IMR-90 (cell line): ENCODE data around the gene WDR89. TPM values are rescaled to one million over a fixed set of nuclear protein-coding genes. Genes with fewer than 3 reads are reported as not detected.

Experiments
- ATAC-seq: fragments of 200-7000 bp; cut with Tn5 transposase; 2 replicates; pipeline ENCODE4 v1.9.1; 2020; ENCODE audit warnings: low read depth, mild to moderate bottlenecking, moderate library complexity
- BruUV-seq: library from RNA; stranded (reverse); fragments of 400-500 nt; replicated peaks from 2 replicates; lab custom pipeline; 2021; lab: Mats Ljungman, UMichigan
- CTCF ChIA-PET: fragments of 300-600 bp; formaldehyde crosslinking; extraction: SDS; loops from one replicate; lab custom pipeline; 2021; ENCODE audit warnings: antibody characterized with exemption; lab: Yijun Ruan, JAX
- POLR2A ChIA-PET: fragments of 300-600 bp; sonication (Branson Sonifier 250); formaldehyde crosslinking; loops from one replicate; lab custom pipeline; 2022; ENCODE audit warnings: antibody characterized with exemption; ENCODE audit not compliant: unreplicated experiment; lab: Charles Lee
- DNase-seq: peaks from one replicate; pipeline ENCODE4 v3.0.0; 2013
- H2AFZ ChIP-seq: replicated peaks from 2 replicates; pipeline ENCODE3; 2013; ENCODE audit warnings: low read length, mild to moderate bottlenecking; ENCODE audit not compliant: poor library complexity
- H2AK5ac ChIP-seq: 2 replicates; pipeline ENCODE4 v1.6.1; 2013; ENCODE audit warnings: low read depth, low read length, inconsistent platforms
- H2AK9ac ChIP-seq: replicated peaks from 2 replicates; pipeline ENCODE3; 2013; ENCODE audit warnings: mild to moderate bottlenecking, low read depth, low read length, moderate library complexity; ENCODE audit not compliant: poor library complexity
- H2BK120ac ChIP-seq: 2 replicates; pipeline ENCODE4 v1.6.1; 2013; ENCODE audit warnings: low read depth, low read length, inconsistent platforms
- H2BK15ac ChIP-seq: 3 replicates; pipeline ENCODE4 v1.6.1; 2013; ENCODE audit warnings: low read depth, low read length, inconsistent platforms
- H2BK20ac ChIP-seq: 2 replicates; pipeline ENCODE4 v1.6.1; 2013; ENCODE audit warnings: low read depth, mild to moderate bottlenecking, inconsistent platforms, low read length, moderate library complexity
- H2BK5ac ChIP-seq: 2 replicates; pipeline ENCODE4 v1.6.1; 2013; ENCODE audit warnings: mild to moderate bottlenecking, low read depth, low read length, inconsistent platforms; ENCODE audit not compliant: poor library complexity, severe bottlenecking
- H3K14ac ChIP-seq: replicated peaks from 2 replicates; pipeline ENCODE4 v1.6.1; 2013; ENCODE audit warnings: low read depth, low read length, inconsistent platforms
- H3K18ac ChIP-seq: 2 replicates; pipeline ENCODE4 v1.6.1; 2013; ENCODE audit warnings: low read depth, low read length, control low read depth
- H3K23ac ChIP-seq: 2 replicates; pipeline ENCODE4 v1.6.1; 2013; ENCODE audit warnings: low read depth, low read length, inconsistent platforms
- H3K27ac ChIP-seq: 2 replicates; pipeline ENCODE4 v1.5.1; 2013; ENCODE audit warnings: mild to moderate bottlenecking, control low read depth, low read length; ENCODE audit not compliant: insufficient read depth
- H3K27me3 ChIP-seq: 2 replicates; pipeline ENCODE4 v1.6.1; 2013; ENCODE audit warnings: low read length; ENCODE audit not compliant: control insufficient read depth, insufficient read depth
- H3K36me3 ChIP-seq: 2 replicates; pipeline ENCODE4 v1.6.1; 2013; ENCODE audit warnings: low read length, mixed read lengths; ENCODE audit not compliant: control insufficient read depth, insufficient read depth
- H3K4ac ChIP-seq: 2 replicates; pipeline ENCODE4 v1.6.1; 2013; ENCODE audit warnings: low read depth, low read length, inconsistent platforms
- H3K4me1 ChIP-seq: 2 replicates; pipeline ENCODE4 v1.6.1; 2013; ENCODE audit warnings: low read length, mixed read lengths; ENCODE audit not compliant: control insufficient read depth, insufficient read depth
- H3K4me2 ChIP-seq: 2 replicates; pipeline ENCODE4 v1.6.1; 2013; ENCODE audit warnings: low read depth, mild to moderate bottlenecking, control low read depth, low read length, moderate library complexity
- H3K4me3 ChIP-seq: 2 replicates; pipeline ENCODE4 v1.5.1; 2013; ENCODE audit warnings: low read depth, mild to moderate bottlenecking, control low read depth, low read length, moderate library complexity; ENCODE audit not compliant: insufficient read depth
- H3K56ac ChIP-seq: 2 replicates; pipeline ENCODE4 v1.6.1; 2013; ENCODE audit warnings: low read length, inconsistent platforms; ENCODE audit not compliant: insufficient read depth; ENCODE audit errors: extremely low read depth
- H3K79me1 ChIP-seq, 2 experiments: 2 replicates each; pipeline ENCODE4 v1.6.1; 2013; ENCODE audit warnings: low read length in 2 of 2, inconsistent platforms in 1 of 2, low read depth in 1 of 2
- H3K9ac ChIP-seq: 2 replicates; pipeline ENCODE4 v1.6.1; 2013; ENCODE audit warnings: low read depth, low read length, control low read depth
- H3K9me1 ChIP-seq: 2 replicates; pipeline ENCODE4 v1.6.1; 2013; ENCODE audit warnings: low read length, inconsistent platforms; ENCODE audit not compliant: insufficient read depth
- H3K9me3 ChIP-seq: 2 replicates; pipeline ENCODE4 v1.6.1; 2013; ENCODE audit warnings: low read length; ENCODE audit not compliant: control insufficient read depth, insufficient read depth
- H4K20me1 ChIP-seq: 2 replicates; pipeline ENCODE4 v1.6.1; 2013; ENCODE audit warnings: low read length, inconsistent platforms; ENCODE audit not compliant: insufficient read depth
- H4K5ac ChIP-seq: 2 replicates; pipeline ENCODE4 v1.6.1; 2013; ENCODE audit warnings: mild to moderate bottlenecking, low read depth, low read length, control low read depth
- H4K8ac ChIP-seq, 2 experiments: 2 replicates each; pipeline ENCODE4 v1.6.1; 2013; ENCODE audit warnings: low read depth in 2 of 2, low read length in 2 of 2, control low read depth in 1 of 2, inconsistent platforms in 1 of 2
- H4K91ac ChIP-seq: 2 replicates; pipeline ENCODE4 v1.6.1; 2013; ENCODE audit warnings: low read depth, low read length, inconsistent platforms; ENCODE audit not compliant: insufficient read depth
- BHLHE40 ChIP-seq: fragments of 150-350 bp; IDR thresholded peaks from 2 replicates; pipeline ENCODE4 v1.6.1; 2016; ENCODE audit warnings: mild to moderate bottlenecking, low read depth, low read length
- CEBPB ChIP-seq: IDR thresholded peaks from 2 replicates; pipeline ENCODE4 v1.6.1; 2012; ENCODE audit warnings: low read depth, low read length, improper control_type of control experiment
- CHD1 ChIP-seq: IDR thresholded peaks from 2 replicates; pipeline ENCODE4 v1.6.1; 2012; ENCODE audit warnings: low read depth, low read length, improper control_type of control experiment
- ELK1 ChIP-seq: fragments of 150-350 bp; IDR thresholded peaks from 2 replicates; pipeline ENCODE4 v1.6.1; 2016; ENCODE audit warnings: low read depth, mild to moderate bottlenecking, low read length, moderate library complexity, borderline replicate concordance
- FOS ChIP-seq: fragments of 150-350 bp; IDR thresholded peaks from 2 replicates; pipeline ENCODE4 v1.6.1; 2016; ENCODE audit warnings: low read depth, low read length
- MAFK ChIP-seq: IDR thresholded peaks from 2 replicates; pipeline ENCODE4 v1.6.1; 2012; ENCODE audit warnings: low read depth, low read length, improper control_type of control experiment
- MAZ ChIP-seq: IDR thresholded peaks from 2 replicates; pipeline ENCODE4 v1.6.1; 2012; ENCODE audit warnings: low read depth, mild to moderate bottlenecking, low read length, improper control_type of control experiment, moderate library complexity, borderline replicate concordance
- MXI1 ChIP-seq: IDR thresholded peaks from 2 replicates; pipeline ENCODE4 v1.6.1; 2012; ENCODE audit warnings: low read depth, mild to moderate bottlenecking, low read length, moderate library complexity, borderline replicate concordance
- NFE2L2 ChIP-seq: fragments of 150-350 bp; IDR thresholded peaks from 2 replicates; pipeline ENCODE4 v1.6.1; 2016; ENCODE audit warnings: low read depth, mild to moderate bottlenecking, low read length
- POLR2A ChIP-seq: IDR thresholded peaks from 2 replicates; pipeline ENCODE4 v1.6.1; 2012; ENCODE audit warnings: mild to moderate bottlenecking, low read depth, low read length
- RAD21 ChIP-seq: IDR thresholded peaks from 2 replicates; pipeline ENCODE4 v1.6.1; 2012; ENCODE audit warnings: low read length, improper control_type of control experiment
- RCOR1 ChIP-seq: IDR thresholded peaks from 2 replicates; pipeline ENCODE4 v1.6.1; 2012; ENCODE audit warnings: mild to moderate bottlenecking, low read length, improper control_type of control experiment; ENCODE audit not compliant: insufficient replicate concordance
- SMC3 ChIP-seq: fragments of 150-350 bp; IDR thresholded peaks from 2 replicates; pipeline ENCODE4 v1.6.1; 2016; ENCODE audit warnings: low read depth, mild to moderate bottlenecking, antibody characterized with exemption, low read length, moderate library complexity
- WGBS, 2 experiments: methylation state at CpG; one replicate each; pipeline versions ENCODE4 v1.1.5 to v1.1.7; 2013; ENCODE audit warnings: missing lambda C conversion rate in 2 of 2; ENCODE audit not compliant: insufficient read length in 1 of 2; ENCODE audit errors: extremely low coverage in 2 of 2; 5-methylcytosine and 5-hydroxymethylcytosine counted together
- dilution Hi-C: fragments of 300-500 bp; cut with HindIII; formaldehyde crosslinking; loops from one replicate; pipeline ENCODE4 v1.14.3; 2018; ENCODE audit warnings: low sequenced_read_pairs; ENCODE audit not compliant: unreplicated experiment
- in situ Hi-C: fragments of 300-500 bp; cut with MboI; formaldehyde crosslinking; loops from 3 replicates; pipeline ENCODE4 v1.14.3; 2019; ENCODE audit warnings: low sequenced_read_pairs, inconsistent platforms, mixed read lengths
- intact Hi-C: fragments of 100-400 bp; cut with micrococcal nuclease; formaldehyde crosslinking; loops from 2 replicates; pipeline ENCODE4 v1.10.0; 2022
- polyA plus RNA-seq, 3 experiments: library from polyadenylated mRNA; depleted of rRNA; stranded (reverse); fragments of >200 nt; gene quantifications; 2 replicates each; pipeline ENCODE4 v1.2.3, GENCODE V29; 2012; ENCODE audit warnings: low replicate concordance in 1 of 3
- total RNA-seq: library from RNA; depleted of rRNA; stranded (reverse); fragments of >200 nt; gene quantifications from 2 replicates; pipeline ENCODE4 v1.2.3, GENCODE V29; 2012
- TF ChIP-seq, protein P1 (sequence below): conservative IDR thresholded peaks from 2 replicates; pipeline ENCODE4 v1.5.1; 2012; ENCODE audit warnings: mild to moderate bottlenecking, low read depth, low read length, improper control_type of control experiment
- TF ChIP-seq, protein P2 (sequence below): fragments of 150-350 bp; IDR thresholded peaks from 2 replicates; pipeline ENCODE4 v1.6.1; 2017; ENCODE audit warnings: mild to moderate bottlenecking, antibody characterized with exemption, low read length, low read depth

Gene WDR89
- total and polyA plus RNA-seq, 2 of the 4 experiments (the other 2 are of a cell fraction), result 4.3 to 10.2 TPM

- Histone ChIP-seq H3K4me3 (no peak overlapping the region), H2BK20ac (no peak overlapping the region), H4K8ac (no peak overlapping the region), H2AFZ (no peak overlapping the region), H3K27me3 (no peaks in the 10 kb centered on the region), H3K4me2 (no peak overlapping the region), H4K20me1 (no peaks in the 10 kb centered on the region), H2BK15ac (no peak overlapping the region), H3K36me3 (peaks cover 7% of the 10 kb centered on the region), H3K23ac (no peak overlapping the region), H2AK9ac (no peak overlapping the region), H3K4me1 (no peaks in the 10 kb centered on the region), H3K27ac (no peak overlapping the region), H3K14ac (no peak overlapping the region), H3K9me1 (0 out of 2 replicates have a peak, but pooled peaks cover 2% of the 10 kb centered on the region), H3K56ac (no peak overlapping the region), H3K79me1 (0 out of 4 replicates have a peak, but pooled peaks cover 0 to 3% of the 10 kb centered on the region in 2 experiments), H3K9ac (no peak overlapping the region), H3K18ac (no peak overlapping the region), H2AK5ac (no peak overlapping the region), H2BK120ac (no peak overlapping the region), H4K5ac (no peak overlapping the region), H3K9me3 (peaks cover 14% of the 10 kb centered on the region), H4K91ac (no peak overlapping the region), H3K4ac (no peak overlapping the region), H2BK5ac (no peak overlapping the region)
- 89% methylated on average over 23 of the region's 53 CpGs; no CpG with 5 or more reads in 1 of the 2 experiments for WGBS, 2 experiments
- CTCF ChIA-PET, result no interaction called here
- intact Hi-C loops, result no loop called here
- dilution Hi-C loops, result no loop called here
- ATAC-seq (no peak), DNase-seq (no peak)
- in situ Hi-C loops, result no loop called here
- no TSS peak for BruUV-seq
- POLR2A ChIA-PET, result no interaction called here
- TF ChIP-seq RCOR1 (no peak), MAFK (no peak), SMC3 (no peak), RAD21 (no peak), NFE2L2 (no peak), MXI1 (no peak), CHD1 (no peak), FOS (no peak), MAZ (no peak), CEBPB (no peak), POLR2A (no peak), BHLHE40 (no peak), ELK1 (no peak)
- TF ChIP-seq, protein P1, sequence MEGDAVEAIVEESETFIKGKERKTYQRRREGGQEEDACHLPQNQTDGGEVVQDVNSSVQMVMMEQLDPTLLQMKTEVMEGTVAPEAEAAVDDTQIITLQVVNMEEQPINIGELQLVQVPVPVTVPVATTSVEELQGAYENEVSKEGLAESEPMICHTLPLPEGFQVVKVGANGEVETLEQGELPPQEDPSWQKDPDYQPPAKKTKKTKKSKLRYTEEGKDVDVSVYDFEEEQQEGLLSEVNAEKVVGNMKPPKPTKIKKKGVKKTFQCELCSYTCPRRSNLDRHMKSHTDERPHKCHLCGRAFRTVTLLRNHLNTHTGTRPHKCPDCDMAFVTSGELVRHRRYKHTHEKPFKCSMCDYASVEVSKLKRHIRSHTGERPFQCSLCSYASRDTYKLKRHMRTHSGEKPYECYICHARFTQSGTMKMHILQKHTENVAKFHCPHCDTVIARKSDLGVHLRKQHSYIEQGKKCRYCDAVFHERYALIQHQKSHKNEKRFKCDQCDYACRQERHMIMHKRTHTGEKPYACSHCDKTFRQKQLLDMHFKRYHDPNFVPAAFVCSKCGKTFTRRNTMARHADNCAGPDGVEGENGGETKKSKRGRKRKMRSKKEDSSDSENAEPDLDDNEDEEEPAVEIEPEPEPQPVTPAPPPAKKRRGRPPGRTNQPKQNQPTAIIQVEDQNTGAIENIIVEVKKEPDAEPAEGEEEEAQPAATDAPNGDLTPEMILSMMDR, result no peak
- TF ChIP-seq, protein P2, sequence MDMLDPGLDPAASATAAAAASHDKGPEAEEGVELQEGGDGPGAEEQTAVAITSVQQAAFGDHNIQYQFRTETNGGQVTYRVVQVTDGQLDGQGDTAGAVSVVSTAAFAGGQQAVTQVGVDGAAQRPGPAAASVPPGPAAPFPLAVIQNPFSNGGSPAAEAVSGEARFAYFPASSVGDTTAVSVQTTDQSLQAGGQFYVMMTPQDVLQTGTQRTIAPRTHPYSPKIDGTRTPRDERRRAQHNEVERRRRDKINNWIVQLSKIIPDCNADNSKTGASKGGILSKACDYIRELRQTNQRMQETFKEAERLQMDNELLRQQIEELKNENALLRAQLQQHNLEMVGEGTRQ, result no peak
Measured at GRCh38 chr14:63594455-63595372, 47.0 kb downstream of the WDR89 start.
